ENCODE results near the gene SRSF8.

GRCh38 chr11:95081010-95081409 lies 14.3 kb downstream of the SRSF8 start:
- TF ChIP-seq CTCF (IDR thresholded peaks at IDR 0.05 in 2 of 3, conservative IDR thresholded peaks at IDR 0.05 in 1 of 3; ENCODE audit: borderline replicate concordance in 1 of 3, insufficient read depth in 1 of 3, low read depth in 2 of 3, low read length in 2 of 3) (no peak), EZH2 (IDR thresholded peaks at IDR 0.05) (no peak), POLR2AphosphoS5 (IDR thresholded peaks at IDR 0.05; ENCODE audit: low read depth, low read length) (no peak), POLR2A (IDR thresholded peaks at IDR 0.05; ENCODE audit: borderline replicate concordance, extremely low read depth, insufficient read depth, insufficient read length) (no peak), MAX (IDR thresholded peaks at IDR 0.05) (no peak)
